Embryonic facial prominence (tissue), 1 donor: ENCODE results near the gene TMEM273.

Experiments
- DNase-seq: peaks from one replicate; pipeline ENCODE4 v3.0.0-alpha.2; 2016; ENCODE audit errors: extremely low spot score

The TMEM273 gene

DNA sequence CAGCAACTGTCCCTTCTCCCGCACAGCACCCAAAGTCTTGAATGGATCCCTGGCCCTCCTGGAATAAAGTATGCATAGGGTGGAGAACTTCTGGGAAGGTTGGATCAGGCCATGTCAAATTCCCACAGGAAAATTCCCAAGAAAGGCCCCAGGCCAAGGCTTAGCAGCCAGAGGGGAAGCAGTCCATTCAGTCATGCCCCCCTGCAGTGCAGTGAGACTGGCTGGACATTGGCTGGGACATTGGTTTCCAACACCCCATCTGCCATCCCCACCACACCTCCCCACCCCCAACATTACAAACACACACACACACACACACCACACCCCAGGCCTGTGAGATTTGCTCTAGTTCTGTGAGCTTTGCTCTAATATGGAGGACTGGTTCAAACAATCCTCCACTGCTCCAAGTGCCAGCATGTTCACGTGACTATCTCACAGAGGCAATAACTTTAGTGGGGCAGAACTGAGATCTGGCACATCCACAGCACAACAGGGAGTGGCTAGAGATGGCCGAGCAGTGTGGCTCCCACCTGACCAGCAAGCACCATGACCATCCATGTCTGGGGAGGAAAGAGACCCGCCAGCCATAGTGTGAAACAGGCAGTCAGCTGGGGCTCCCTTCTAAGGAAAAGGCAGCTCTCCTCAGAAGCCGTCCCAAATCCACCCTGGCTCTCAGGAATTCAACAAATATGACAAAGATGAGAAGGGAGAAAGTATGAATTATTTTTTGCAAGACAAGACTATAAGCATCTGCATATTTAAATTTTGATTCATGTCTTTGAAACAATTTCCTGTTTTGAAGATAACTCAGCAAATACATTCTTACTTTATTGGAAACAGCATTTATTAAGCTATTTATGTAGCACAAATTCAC lies 47.6 kb downstream of the TMEM273 start:
- no peak for DNase-seq

- no peak for DNase-seq
Measured at GRCh38 chr10:49139846-49140195, 48.4 kb downstream of the TMEM273 start.

DNA sequence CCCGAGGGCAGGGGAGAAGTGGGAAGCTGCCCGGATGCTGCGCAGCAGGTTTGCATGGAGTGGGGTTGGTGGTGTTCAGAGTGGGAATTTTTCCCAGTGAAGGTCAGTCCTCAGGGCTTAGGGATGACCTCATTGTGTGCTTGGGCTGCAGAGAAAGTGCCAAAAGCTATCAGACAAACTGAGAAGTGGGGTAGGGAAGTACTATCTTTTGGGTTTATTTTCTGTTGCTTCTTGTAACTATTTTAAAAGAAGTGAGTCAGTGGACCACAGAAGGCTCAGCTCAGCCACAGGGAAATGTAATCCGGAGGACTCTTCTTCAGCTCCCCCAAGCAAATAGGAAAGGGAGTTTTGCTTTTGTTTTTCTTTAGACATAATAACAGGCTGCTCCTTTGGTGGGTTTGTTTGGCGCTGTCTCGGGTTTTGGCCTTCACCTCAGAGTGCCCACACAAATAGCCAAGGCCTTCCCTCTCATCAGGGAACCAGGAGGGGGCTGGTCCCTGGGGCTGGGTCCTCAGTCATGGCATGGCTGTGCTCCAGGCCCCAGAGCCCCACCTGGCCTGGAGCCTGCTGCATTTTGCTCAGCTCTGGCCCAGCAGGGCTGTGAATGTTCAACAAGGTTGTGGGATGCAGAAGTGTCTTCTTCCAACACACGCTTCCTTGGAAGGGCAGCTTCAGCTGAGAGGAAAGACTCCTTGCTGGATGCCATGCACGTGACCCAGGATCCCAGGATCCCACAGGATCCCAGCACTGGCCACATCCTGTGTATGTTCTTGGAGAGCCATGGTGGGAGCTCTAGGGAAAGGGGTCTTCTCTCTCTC lies 49.0 kb downstream of the TMEM273 start:
- no peak for DNase-seq

GRCh38 chr10:49138361-49138891 lies 49.8 kb downstream of the TMEM273 start:
- no peak for DNase-seq

GRCh38 chr10:49136525-49136924 lies 51.7 kb downstream of the TMEM273 start:
- DNase-seq: no peak

- no peak for DNase-seq
Measured at GRCh38 chr10:49135575-49136313, 52.4 kb downstream of the TMEM273 start.

GRCh38 chr10:49134327-49134726 lies 53.9 kb downstream of the TMEM273 start:
- DNase-seq: no peak

DNA sequence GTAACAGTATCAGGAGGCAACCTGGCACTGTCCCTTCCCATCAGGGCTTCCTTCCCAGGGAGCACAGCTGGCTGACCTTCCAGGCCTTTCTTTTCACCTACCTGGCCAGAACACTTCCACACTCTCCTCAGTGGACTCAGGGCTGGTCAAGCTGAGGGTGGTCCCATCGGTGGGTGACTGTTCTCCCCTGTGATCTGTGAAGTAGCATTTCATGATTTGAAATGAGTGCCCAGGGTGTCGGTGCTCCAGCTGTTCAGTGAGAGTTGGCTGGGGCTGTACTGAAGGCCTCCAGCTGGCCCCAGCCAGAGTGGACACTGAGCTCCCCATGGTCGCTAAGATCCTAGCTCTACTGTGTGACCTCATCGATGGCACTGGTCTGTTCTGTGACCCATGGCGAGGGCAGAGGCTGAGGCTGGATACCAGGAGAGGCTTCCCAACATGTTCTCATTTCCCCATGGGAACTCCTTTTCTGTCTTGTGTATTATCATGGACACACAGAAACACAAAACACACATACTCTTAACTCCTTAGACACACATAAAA lies 54.4 kb downstream of the TMEM273 start, which contains the start of gene FAM170B:
FAM170B (minus strand) TSS at position 316 of the 543 bp plus-strand sequence; CDS start at position 213, 103 bp downstream.
- DNase-seq: no peak

GRCh38 chr10:49132362-49132737 lies 55.8 kb downstream of the TMEM273 start:
- DNase-seq: no peak

- DNase-seq: no peak
Measured at GRCh38 chr10:49131507-49132361, 56.5 kb downstream of the TMEM273 start.

DNA sequence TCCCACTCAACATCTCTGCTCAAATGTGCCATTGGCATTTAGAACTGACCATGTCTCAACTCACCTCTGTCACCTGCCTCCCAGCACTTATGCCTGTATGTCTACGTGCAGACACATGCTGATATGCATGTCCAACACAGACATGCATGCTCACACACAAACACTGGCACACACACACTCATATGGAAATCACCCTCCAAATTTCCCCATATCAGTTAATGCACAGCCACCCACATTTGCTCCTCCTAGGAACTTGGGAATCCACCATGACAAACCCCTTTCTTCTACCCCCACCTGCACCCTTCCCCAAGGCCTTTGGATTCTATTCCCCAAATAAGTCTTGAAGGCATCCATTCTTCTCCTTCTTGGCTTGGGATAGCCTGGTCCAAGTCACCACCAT lies 58.8 kb downstream of the TMEM273 start:
- no peak for DNase-seq

- no peak for DNase-seq
Measured at GRCh38 chr10:49128854-49129253, 59.3 kb downstream of the TMEM273 start.

- DNase-seq: no peak
Measured at GRCh38 chr10:49123981-49124950, 63.9 kb downstream of the TMEM273 start.

GRCh38 chr10:49120911-49121310 lies 67.3 kb downstream of the TMEM273 start:
- DNase-seq: no peak

DNA sequence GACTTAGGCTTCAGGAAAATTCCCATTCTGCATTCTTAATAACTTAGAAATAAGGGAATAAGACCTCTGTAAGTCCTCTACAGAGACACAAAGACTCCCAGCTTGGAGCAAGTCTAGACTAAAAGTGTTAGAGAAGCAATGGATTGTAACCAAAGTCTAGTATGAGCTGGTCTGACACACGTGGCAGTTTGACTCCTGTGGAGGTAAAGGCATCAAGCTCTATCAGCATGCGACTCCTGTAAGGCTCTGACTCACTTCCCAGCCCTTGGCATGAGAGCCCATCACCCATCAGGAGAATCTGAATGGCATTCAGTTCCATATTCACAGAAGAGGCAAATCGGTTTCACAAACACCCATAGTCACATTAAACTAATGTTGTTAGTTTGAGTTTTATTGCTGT lies 68.4 kb downstream of the TMEM273 start:
- DNase-seq: no peak

GRCh38 chr10:49118430-49119074 lies 69.6 kb downstream of the TMEM273 start:
- DNase-seq: no peak

DNA sequence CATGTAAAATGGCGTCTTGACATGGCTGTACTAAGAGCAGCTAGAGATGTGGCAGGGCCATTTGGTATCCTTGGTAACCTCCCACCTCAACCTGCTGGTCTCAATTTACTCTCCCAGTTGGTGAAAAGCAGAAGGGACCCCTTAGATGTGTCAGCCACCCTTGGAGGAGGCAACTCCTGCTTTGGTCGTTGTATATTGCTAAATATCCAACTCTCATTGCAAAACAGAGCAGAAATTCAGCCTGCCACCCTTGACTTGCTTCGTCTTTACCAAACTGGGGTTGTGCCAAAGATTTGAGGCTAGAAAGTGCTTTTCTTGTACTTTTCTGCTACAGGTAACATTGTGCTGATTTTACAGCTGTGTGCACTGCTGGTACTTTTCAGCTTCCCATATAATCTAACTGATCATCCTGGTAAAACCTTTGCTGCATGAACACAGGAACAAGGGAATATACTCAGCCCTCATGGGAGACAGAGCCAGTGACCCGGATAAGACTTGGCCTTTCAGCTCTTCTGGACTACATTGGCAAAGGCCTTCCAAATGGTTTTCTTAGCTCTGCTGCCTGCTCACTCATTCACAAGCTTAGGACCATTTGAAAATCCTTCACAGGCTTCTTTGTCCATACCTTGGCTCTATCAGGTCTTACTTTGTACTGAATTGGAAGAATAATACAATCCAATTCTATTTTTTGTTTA lies 70.7 kb downstream of the TMEM273 start:
- no peak for DNase-seq
